Measurements from ENCODE around the gene SMYD1.

Gene SMYD1

DNA sequence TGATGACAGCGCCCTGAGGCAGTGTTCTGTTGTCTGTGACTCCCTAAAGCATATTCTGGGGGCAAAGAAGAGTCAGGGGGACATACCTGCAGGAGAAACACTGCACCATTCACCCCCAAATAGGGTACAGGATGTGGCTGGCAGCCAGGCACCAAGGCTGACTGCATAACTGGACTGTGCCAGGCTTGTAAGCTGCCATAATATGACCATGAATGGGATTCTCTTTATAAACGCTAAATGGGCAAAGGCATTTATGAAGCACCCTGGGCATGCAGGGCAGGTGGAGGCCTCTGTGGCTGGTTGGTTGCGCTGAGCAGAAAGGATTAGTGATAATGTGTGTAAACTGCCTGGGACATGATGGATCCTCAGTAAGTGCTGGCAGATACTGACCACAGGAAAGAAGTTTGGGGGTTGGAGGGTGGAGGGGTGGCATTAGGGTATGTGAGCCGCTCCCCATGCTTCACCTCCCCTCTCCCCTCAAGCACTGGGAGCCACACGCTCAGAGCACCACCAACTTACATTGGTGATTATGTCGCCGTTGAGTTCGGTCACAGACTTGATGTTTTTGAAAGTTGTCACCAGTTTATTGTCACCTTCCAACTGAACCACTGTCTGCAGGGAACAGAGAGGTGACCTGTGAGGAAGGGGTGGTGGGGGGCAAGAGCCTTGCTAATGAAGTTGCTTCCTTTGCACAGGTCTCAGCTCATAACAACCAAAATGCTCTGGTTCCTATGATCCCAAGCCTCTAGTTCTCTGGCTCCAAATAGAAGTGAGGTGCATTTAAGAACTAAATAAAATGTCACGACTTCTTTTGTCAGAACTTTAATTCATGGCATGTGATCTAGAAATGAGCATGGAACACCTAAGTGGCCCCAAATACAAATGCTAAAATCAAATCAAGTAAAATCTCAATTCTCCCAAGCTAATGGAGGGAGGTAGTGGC lies 56.6 kb downstream of the SMYD1 start:
- no peak for DNase-seq

DNA sequence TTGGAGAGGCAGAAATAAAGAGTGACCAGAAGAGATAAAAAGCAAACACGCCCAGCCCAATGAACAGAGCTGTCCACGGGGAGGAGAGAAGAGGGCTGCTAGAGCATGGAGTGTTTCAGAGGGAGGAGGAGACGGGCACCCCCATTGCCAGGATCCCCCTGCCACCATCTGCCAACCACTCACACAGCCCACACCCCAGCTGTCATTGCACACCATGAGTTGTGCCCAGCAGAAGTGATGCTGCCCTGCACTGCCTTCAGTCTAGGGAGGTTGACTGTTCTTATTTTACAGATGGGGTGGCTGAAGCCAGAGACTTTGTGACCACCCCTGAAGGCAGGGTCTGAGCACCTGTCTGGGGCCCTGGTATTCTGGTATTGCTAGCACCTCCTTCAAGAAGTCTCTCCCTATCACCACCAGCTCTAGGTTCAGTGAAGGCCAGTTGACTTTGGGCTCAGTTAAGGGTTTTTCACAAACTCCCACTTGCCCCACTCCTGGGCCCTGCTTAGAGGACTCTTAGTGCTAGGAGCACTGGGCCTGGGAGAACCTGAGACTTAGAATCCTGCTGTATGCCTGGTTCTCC lies 57.8 kb downstream of the SMYD1 start:
- no peak for DNase-seq

- DNase-seq = no peak
Observed at GRCh38 chr2:88125924-88126771, 58.5 kb downstream of the SMYD1 start.

DNA sequence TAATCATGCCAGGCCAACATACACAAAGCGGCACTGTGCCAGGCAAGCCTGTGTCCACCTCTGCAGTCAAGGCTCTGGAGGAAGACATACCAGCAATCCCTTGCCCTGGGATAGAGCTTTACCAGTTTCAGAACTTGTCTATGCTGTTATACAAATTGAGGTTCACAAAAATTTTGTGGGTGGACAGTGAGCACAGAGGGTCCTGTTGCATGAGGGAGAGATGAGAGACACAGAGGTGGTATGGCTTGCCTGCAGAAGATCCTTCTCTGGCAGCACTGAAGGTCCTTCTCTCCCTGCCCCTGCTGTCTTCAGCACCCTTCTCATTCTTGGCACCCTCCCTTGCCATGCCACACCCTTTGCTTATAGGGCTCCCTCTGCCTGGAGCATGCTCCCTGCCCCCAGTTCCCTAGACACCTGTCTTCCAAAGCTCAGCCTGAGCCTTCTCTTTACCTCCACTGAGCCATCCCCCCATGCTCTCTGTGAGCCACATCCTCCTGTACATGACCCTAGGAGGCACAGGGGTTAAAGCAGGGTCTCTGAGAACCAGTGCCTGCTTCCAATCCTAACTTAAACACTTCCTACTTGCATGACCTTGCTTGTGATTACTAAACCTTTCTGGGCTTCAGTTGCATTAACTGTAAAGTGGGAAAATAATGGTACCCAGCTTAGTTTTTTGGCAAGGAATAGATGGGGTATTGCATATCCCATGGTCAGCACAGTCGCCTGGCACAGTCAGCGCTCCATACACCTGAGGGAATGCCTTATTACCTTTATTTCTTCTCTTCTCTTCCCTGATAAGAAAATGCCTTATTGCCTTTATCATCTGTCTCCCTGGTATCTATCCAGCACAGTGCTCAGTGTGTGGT lies 59.4 kb downstream of the SMYD1 start:
- no peak for DNase-seq

GRCh38 chr2:88127638-88127887 lies 59.9 kb downstream of the SMYD1 start:
- DNase-seq = no peak

DNA sequence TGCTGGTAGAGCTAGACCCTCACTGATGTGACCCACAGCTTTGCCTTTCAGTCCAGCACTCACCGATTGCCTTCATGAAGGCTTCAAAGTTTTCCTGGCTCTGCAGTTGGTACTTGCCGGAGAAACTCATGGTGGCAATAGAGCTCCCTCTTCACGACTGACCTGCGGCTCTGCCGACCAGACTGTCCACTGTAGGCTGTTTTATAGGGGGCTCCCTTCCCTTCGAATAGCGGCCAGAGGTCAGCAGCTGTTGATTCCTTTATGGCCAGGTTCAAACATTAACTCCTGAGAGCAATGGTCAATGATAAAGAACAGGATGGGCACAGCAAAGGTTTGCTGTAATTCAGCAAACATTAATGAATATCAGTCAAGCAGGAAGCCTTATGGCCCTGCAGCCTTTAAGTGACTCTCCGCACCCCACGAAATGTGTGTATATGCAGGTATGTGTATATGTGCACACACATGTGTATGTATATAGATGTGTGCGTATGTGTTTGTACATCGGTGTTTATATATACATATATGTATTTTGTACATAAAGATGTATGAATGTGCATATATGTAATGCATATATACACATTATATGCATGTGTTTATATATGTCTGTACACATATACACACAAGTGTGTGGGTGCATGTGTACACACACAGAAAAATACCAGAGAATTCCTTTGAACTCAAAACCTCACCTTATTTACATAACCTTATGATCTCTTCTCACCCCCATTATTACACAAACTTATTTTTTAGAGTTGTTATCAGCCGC lies 60.4 kb downstream of the SMYD1 start, which contains the start of gene FABP1:
FABP1 (minus strand) TSS at position 175 of the 766 bp plus-strand sequence; CDS start at position 130, 45 bp downstream.
- DNase-seq = no peak

DNA sequence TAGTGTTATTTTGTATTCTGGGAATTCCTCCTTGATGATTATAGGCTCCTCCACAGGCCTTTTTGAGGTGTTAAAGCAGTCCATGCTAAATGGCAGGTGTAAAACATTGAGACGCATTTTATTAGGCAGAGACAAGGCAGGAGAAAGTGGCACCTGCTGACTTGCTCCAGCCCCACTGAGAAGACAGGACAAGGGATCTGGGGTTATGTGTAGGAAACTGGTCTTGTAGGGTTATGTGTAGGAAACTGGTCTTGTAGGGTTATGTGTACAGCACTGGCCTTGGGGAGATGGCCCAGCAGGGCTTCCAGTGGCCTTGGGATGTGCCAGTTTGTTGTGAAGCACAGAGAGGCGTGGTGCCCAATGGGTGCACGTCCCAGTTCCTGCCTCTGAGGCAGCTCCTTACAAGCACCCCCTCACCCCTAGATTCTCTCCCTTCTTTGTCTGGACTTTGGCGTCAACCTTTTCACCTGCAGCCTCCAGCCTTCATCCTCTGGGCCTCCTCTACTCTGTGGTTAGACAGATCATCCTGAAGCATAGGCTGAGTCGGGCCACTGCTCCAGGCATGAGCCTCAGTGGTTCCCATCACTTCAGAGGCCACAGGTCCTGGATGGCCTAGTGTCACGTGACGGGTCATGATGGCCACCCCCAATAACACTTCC lies 61.2 kb downstream of the SMYD1 start:
- no peak for DNase-seq

- no peak for DNase-seq
Observed at GRCh38 chr2:88129313-88129959, 61.8 kb downstream of the SMYD1 start.

- no peak for DNase-seq
Observed at GRCh38 chr2:88131201-88131998, 63.8 kb downstream of the SMYD1 start.

DNA sequence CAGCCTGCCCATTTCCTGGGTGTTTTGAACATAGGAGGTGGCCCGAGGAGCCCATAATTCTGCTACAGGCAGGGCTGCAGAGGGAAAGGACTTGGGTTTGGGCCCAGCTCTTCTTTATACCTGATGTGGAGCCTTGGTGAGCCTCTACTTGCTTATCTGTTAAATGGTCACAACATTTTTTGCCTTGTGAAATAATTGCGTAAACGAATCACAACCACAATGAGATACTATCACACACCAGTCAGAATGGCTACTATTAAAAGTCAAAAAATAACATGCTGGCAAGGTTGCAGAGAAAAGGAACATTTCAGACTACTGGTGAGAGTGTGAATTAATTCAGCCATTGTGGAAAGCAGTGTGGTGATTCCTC lies 64.4 kb downstream of the SMYD1 start:
- DNase-seq = no peak

DNA sequence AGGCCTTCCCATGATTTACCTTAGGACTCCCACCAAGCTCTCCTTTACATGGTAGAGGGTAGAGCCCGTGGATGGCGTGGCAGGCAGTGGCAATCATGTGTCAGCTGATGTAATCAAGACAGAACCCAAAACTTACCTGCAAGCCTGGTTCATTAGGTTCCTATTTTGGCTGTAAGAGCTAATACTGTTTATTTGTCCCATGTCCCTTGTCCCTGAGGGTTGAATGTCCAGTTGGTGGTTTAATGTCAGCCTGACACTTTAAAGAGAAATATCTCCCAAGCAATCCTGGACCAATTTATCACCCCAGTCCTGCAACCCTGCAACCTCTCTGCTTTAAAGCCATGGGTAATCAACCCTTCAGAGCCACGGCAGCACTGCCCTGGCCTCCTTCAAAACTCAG lies 66.2 kb downstream of the SMYD1 start:
- no peak for DNase-seq

- DNase-seq = no peak
Observed at GRCh38 chr2:88136817-88137216, 69.2 kb downstream of the SMYD1 start.

- no peak for DNase-seq
Observed at GRCh38 chr2:88137833-88138232, 70.2 kb downstream of the SMYD1 start.

GRCh38 chr2:88139203-88139702 lies 71.6 kb downstream of the SMYD1 start:
- no peak for DNase-seq

DNA sequence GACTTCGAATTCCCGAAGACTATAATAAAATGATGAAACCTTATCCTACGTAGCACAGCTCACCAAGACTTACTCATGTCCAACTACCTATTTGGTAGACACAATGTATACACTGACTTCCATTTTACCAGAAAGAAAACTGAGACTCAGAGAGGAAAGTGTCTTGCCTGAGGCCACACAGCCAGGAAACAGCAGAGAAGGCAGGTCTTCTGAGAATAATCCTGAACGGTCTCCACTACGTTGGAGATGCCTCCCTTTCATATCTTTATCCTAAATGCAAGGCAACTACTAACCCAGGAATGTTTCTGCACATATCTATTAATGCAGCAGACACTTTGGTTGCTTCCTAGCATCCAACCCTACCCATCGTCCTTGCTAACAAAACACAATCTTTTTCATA lies 72.2 kb downstream of the SMYD1 start:
- no peak for DNase-seq

- DNase-seq = no peak
Observed at GRCh38 chr2:88141952-88142351, 74.3 kb downstream of the SMYD1 start.

DNA sequence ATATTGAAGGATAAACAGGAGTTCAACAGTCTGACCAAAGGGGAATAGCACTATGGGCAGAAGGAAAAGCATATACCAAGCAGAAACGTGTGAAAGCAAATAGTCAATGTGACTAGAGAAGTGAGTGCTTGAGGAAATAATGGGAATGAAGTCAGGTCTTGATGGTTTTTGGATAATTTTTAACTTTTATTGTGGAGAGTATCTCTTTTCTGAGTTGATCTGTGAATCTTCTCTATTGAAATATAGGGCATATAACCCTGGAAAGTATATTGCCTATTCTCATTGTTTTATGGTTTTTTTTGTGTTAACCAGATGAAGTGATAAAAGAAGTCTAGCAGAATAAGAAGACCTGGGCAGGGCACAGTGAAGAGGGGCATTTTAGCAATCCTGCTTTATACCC lies 76.6 kb downstream of the SMYD1 start:
- DNase-seq = no peak

DNA sequence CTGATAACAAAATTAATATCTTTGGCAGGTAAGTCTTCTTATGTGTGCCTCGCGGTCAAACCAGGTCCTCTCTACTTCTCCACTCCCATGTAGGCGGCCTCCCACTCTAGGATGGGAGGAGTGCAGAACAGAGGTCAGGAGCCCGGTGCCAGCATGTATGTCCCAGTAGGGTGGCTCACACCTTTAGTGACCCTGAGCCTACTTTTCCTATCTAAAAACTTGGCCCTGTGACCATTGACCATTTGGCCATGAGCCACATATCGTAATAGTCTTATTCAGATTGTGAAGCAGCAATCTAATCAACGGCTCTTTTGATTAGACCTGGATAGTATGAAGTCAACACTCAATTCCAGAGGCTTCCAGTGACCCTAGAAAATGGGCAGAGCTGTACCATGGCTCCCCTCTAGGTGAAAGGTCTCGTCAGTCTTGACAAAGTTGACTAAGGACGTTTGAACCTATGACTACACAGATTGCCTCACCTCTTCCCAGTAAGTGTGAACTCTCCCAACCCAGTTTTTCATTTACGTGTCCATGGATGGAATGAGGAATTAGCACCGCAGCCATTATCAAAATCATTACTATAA lies 77.4 kb downstream of the SMYD1 start:
- DNase-seq = no peak

DNA sequence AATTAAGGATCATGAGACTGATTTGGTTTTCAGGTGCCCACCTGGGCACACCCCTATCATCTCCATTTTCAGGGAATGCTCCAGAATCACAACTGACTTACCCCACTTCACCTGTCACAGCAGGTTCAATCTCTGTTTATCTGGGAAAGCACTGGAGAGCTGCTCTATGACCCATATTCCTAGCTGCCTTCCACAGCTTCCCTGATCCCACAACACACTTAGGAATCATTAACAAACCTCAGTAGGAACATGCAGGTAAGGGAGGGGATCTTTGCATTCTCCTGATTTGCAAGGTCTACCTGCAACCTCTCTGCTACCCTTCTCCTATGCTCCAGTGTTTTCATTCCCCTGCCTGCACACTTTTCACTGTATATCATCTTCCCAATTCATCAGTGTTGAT lies 79.0 kb downstream of the SMYD1 start:
- DNase-seq = no peak

Measured in NCI-H526 treated with DMSO at 0.1 percent for 48 hours (cell line).